ENCODE measurements around the gene SKAP2.
"Not testable (repeated sequence)": the region's sequence is repeated elsewhere in the genome, so short reads cannot be mapped to it uniquely, and the experiment has no call there.

Gene SKAP2

DNA sequence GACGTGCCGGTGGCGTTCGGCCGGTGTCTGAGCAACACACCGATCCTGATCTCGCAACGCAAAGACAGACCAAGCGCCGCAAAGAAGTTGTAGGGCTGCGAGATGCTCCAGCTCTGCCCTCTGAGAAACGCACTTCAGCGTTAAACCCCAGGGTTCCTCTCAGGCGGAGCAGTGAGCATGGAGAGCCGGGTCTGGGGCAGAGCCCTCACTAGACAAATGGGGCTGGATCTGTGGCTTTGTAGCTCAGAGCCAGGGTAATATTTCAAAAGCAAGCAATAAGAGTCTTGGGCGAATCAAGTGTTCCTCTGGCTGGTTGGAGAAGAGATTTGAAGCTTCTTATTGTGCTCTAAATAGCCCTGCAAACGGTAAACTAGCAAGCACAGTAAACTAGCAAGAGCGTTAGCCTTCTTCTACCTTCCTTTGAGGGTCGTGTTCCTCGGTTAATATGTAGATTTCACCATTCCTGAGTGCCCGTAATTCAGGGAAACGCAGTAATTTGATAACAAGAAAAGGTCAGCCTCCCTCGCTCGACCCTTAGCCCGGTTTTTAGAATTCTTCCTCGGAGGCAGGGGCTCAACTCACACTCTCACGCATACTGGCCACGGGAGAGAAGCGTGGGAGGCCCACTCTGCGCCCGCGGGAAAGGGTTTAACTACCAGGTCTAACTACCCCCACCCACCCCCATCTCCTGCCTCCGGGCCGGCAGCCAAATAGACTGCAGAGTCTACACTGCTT, 6.7 kb downstream of the SKAP2 start:
- DNase-seq (ENCODE audit: low read depth, low spot score), result no peak

DNA sequence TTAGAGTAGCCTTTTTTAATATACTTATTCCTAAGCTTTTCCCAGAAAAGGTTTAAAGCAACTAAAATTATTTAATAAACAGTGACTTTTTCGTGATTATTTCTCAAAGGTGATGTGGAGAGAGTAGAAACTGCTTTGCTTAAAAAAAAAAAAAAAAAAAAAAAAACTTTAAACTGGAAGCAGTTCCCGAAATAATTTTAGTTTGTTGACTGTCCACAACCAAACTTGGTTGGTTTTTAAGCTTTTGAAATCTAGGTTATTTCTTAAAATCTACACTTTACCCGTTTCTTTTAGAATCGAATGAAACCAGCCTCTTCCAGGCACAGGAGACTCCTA, 7.3 kb downstream of the SKAP2 start:
- DNase-seq (ENCODE audit: low read depth, low spot score), result no peak

DNA sequence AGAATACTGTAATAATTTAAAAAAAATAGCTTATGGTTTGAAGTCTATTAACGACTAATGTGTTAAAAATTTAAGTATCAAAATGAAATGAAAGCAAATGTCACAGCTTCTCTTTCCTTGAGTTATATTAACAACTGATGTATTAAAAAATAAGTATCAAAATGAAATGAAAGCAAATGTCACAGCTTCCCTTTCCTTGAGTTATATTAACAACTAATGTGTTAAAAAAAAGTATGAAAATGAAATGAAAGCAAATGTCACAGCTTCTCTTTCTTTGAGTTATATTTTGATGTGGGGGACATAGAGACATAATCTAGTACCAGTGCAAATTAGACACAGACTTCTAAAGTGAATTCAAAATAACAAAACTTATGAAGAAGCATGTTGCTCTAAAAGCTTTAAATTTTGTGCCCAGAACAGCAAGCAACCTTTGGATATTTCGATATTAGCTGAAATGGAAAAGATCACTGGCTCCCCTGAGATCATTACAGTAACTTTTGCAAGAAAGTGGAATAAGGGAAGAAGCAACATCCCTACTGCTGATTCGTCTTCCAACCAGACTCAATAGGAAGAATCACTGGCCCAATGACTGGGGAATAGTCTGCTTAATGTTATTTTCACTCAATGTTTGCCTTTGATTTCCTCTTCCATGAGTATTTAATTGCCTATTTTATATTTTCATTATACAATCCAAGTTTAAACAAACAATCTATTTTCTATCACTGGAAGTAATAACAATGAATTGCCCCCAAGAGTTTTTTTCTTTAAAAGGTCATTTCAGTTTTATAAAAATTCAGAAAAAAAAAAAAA, 8.0 kb downstream of the SKAP2 start:
- no peak for DNase-seq (ENCODE audit: low read depth, low spot score)

DNA sequence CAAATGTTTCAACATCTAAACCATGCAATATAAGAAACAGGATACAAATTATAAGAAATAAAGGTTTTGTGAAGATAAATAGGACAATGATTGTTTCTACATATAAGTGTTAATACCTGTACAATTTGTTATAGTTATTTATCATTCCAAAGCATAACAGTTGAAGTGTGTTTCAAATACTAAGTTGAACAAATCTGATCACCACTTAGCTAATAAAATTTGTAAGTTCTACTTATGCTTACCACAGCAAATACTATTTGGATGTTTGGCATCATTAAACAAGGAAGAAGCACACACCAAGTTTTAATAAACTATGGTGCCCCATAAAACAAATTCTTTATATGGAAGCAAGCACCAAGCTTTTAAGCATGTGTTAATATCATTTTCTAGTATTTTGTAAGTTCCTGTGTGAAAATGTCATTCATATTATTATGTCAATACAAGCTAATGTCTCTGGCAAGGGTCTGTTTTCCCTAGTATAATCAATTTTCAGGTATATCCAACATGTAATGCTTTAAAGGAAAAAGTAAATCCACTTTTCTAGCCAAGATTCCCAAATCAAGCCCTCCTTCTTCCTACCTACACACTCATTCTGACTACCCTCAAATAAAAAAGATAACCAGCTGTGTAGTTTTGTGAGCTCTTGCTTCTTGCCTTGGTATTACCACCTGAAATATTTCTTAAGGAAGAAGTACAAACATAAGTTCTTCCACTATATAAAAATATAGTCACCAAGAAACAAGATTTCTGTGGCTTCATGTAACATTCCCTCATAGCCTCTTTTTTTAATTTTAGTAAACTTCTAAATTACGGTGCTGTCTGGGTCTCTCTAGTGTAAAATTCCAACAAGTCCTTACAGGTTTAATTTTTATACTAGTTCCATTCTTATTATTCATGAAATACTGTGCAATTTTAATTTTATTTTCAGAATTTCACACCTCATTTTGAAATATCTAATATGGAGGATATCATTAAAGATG, 9.2 kb downstream of the SKAP2 start:
- DNase-seq (ENCODE audit: low read depth, low spot score), result no peak

DNA sequence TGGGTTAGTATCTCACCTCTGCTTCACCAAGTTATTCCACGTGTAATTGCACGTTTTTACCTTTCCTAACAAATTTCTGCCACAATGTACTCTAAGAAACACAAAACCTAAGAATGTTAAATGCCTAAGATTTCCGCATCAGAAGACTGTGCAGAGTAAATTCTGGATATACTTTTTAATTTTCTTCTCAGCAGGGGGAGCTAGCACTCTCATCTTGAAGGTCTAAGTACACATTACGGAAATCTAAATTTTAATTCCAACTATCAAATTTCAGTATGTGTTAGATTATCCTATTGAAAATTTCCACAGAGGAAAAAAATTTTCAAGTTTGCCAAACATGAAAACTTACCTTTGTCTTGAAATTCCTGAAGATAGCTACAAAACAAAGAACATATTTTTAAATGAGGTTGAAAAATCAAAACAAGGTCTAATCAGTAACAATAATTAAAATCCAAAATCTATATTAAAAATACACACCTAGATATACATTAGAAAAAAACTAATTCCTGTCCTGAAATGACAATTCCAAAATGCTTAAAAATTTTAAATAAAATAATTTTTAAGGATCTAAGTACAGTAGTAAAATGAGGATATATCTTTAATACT, 10.5 kb downstream of the SKAP2 start:
- DNase-seq (ENCODE audit: low read depth, low spot score), result no peak

DNA sequence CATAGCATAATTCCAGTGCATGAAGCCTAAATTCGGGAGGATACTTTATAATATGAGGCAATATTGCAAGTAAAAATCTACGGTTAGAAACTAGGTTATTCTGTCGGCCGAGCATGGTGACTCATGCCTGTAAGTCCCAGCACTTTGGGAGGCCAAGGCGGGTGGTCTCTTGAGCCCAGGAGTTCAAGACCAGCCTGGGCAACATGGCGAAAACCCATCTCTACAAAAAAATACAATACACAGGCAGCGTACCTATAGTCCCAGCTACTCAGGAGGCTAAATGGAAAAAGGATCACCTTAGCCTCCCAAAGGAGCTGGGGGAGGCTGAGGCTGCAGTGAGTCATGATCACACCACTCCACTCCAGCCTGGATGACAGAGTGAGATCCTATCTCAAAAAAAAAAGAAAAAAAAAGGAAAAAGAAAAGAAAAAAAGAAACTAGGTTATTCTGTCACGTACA, 14.2 kb downstream of the SKAP2 start:
- DNase-seq (ENCODE audit: low read depth, low spot score), result no peak

DNA sequence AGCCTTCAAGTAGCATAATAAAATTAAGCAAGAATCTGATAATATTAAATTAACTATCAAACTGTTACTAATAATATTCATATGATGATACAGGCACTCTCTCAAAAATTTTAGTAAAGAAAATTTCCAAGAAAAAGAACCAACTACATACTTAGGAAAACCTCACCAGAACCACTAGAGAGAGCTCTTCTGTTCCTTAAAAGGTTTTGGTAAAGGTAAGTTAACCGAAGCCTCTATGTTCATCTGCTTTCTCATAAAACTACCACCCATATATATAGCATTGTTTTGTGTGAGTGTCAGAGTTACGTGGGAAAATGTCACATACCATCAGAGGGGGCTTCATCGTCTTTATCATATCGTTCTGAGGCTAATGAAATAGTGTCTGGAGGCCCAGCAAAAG, 20.7 kb downstream of the SKAP2 start:
- no peak for DNase-seq (ENCODE audit: low read depth, low spot score)

DNA sequence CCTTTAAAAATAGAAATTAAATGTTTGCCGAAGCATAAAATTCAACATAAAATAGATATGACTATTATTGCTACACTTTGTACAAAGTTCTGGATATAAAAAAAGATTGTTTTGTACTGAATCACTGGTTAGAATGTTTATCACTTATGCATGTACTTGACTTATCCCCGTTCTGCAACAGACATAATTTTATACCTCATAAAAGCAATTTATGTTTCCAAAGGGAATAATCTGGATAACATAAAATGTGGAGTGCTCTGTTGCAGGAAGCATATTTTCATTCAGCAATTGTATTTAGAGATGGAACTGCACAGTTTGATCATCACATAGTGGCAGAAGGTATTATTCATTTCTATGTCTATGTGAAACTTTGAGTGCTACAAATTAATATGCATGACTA, 21.5 kb downstream of the SKAP2 start:
- DNase-seq (ENCODE audit: low read depth, low spot score), result no peak

DNA sequence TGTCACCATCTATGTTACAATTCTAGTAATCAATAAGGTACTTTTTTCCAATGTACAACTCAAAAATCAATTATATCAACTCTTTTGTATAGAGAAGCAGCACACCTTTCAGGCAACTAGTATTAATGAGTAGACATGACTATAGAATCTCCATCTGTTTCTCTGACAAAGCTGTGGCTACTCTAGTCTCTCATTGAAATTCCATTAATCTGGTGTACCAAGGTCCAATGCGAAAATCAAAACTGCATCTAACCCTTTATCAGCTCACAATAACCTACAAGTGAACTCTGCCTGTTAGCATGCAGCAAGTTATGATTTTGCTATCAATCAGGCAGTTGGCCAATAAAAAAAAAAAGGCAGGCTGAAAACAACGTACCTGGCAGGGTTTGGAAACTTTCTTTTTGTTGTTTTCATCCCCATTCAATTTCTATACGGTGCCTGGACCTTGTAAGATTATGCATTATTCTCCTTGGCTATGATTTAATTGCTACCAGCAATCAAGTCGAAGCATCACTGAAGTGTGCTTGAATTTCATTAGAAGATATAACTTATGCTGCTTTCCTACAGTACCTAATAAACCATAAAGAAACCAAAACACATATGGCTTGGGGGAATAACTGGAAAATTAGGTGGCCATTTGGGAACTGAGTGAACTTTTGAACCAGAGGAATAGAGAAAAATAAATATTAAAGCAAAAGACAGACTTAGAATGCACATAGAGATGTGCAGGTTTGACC, 23.2 kb downstream of the SKAP2 start:
- no peak for DNase-seq (ENCODE audit: low read depth, low spot score)

DNA sequence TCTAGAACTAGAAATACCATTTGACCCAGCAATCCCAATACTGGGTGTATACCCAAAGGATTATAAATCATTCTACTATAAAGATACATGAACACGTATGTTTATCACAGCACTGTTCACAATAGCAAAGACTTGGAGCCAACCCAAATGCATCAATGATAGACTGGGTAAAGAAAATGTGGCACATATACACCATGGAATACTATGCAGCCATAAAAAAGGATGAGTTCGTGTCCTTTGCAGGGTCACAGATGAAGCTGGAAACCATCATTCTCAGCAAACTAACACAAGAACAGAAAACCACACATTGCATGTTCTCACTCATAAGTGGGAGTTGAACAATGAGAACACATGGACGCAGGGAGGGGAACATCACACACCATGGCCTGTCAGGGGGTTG, 27.6 kb downstream of the SKAP2 start:
- not testable (repeated sequence) for DNase-seq (ENCODE audit: low read depth, low spot score)

DNA sequence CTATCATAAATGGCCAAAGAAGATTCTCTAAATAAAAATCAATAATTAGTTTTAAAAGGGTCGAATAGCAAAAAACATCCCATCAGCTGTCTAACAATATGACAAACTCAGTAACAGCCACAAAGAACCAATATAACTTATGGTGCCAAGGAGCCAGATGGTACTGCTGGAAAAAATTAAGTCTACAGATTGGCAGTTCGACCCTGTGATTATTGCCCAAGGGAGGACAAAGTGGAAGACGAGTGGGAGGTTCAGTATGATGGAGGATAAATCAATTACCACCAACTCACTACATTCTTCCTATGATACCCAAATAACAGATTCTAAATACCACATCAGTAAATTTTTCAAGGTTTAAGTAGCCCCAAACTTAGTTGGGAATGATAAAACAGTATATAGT, 49.0 kb downstream of the SKAP2 start:
- DNase-seq (ENCODE audit: low read depth, low spot score), result no peak

DNA sequence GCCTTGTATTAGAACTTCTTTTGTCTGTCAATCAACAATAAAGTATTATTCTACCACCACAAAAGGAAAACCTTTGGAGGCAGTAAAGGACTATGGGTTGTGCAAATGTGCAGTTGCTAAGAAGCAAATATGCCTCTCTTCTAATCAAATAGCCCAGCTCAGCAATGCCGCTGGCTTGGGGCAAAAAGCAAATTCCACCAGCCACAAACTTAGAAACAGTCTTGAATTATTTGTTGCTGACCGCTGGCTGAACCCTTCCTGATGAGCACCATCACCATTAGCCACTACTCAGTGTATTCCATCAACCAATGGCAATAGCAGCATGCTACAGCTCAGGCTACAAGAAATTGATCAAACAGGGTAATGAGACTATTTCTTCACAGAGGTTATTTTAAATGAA, 51.0 kb downstream of the SKAP2 start:
- DNase-seq (ENCODE audit: low read depth, low spot score), result no peak

DNA sequence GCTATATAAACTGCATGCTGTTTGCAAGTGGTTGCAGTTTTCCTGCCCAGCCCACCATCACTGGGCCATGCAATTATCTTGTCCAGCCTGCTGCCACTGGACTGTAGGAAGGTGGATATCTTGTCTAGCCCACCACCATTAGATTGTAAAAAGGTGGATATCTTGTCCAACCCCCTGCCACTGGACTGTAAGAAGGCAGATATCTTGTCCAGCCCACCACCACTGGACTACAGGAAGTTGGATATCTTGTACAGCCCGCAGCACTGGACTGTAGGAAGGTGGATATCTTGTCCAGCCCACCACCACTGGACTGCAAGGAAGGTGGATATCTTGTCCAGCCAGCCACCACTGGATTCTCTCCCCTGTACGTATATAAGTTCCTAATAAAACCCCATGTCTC, 69.8 kb downstream of the SKAP2 start:
- DNase-seq (ENCODE audit: low read depth, low spot score), result no peak

DNA sequence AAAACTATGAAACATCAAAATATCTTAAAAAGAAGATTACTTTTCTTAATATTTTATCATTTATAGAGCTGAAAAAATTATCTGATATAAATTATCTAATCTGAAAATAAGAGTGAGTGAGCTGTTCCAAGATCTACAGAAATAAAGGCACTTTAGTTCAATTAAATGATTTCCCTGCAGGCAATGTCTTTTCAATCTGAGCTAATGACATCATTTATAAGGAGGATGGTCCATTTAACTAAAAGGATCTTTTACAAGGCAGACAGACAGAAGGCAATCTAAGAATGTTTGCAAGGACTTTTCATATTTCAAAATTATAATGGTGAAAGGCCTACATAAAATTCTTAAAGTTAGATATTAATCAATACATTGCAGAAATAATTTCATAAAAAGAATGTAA, 71.8 kb downstream of the SKAP2 start:
- no peak for DNase-seq (ENCODE audit: low read depth, low spot score)

DNA sequence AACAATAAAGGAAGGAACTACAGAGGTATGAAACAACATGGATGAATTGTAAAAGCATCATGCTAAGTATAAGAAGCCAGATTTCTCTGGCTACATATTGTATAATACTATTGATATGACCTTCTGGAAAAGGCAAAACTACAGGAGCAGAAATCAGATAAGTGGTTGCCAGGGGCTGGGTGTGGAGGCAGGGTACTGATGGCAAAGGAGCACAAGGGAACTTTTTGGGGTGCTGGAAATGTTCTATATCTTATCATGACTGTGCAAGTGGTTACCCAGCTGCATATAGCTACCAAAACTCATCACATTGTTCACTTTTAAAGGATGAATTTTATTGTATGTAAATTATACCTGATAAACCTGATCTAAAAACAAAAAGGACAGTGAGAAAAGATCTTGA, 72.4 kb downstream of the SKAP2 start:
- no peak for DNase-seq (ENCODE audit: low read depth, low spot score)

DNA sequence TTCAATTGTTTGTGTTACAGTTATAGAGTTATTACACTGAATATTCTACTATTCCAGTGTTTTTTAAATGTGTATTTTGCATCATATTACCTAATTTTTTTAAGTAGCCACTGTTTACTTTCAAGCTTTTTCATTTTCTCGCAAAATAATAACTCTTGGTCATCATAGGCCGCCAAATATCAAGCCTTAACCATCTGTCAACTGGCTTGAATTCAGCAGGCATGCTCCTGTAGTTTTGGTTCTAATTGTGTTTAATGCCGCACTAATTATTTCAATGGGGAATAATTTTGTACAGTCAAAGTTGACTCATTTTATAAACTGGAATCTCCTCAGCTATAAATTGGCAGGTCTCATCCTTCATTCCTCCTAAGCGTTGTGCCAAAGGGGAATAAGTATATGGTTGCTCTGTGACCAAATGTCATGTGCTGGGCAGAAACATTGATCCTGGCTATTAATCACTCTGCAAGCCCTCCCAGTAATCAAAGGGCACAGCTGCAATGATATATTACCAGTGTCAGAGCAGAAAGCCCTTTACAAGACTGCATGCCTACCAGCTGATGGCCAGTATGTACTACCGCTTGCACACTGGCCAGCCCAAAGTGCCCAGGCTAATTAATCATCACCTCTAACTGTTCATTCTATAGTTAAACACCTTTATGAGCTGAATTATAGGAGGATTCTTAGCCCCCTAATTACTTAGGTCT, 74.8 kb downstream of the SKAP2 start:
- no peak for DNase-seq (ENCODE audit: low read depth, low spot score)

DNA sequence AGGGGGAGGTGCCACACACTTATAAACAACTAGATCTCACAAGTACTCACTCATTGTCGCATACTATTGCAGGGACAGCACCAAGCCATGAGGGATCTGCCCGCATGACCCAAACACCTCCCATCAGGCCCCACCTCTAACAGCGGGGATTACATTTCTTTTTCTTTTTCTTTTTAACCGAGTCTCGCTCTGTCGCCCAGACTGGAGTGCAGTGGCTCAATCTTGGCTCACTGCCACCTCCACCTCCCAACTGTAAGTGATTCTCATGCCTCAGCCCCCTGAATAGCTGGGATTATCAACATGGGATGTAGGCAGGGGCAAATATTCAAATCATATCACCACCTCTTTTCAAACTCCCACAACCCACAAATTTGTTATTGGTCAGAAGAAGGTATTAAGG, 76.7 kb downstream of the SKAP2 start:
- DNase-seq (ENCODE audit: low read depth, low spot score), result no peak

DNA sequence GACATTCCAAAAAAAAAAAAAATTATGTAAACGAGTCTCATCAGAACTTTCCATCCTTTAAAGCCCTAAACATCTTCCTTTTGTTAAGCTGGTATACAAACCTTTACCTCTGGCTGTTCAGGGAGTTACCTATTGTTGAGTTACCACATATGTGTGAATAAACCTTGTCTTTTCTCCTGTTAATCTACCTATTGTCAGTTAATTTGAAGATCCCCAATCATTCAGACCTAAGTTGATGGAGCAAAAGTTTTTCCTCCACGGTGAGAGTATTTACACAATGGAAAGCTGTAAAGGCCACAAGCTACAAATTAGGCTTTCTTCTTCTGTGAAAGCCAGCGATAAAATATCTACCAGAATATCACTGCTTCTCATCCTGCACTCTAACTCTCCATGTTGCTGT, 80.3 kb downstream of the SKAP2 start:
- peak; percentile 9 for DNase-seq (ENCODE audit: low read depth, low spot score)

DNA sequence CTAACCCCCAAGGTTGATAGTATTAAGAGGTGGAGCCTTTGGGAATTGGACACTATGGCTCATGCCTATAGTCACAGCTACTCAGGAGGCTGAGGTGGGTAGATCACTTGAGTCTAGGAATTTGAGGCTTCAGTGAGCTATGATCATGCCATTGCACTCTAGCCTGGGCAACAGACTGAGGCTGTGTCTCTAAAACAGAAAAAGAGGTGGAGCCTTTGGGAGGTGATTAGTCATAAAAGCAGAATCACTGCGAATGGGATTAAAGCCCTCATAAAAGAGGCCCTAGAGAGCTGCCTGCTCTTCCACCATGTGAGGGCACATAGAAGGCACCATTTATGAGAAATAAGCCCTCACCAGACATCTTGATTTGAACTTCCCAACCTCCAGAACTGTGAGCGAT, 81.9 kb downstream of the SKAP2 start:
- no peak for DNase-seq (ENCODE audit: low read depth, low spot score)

DNA sequence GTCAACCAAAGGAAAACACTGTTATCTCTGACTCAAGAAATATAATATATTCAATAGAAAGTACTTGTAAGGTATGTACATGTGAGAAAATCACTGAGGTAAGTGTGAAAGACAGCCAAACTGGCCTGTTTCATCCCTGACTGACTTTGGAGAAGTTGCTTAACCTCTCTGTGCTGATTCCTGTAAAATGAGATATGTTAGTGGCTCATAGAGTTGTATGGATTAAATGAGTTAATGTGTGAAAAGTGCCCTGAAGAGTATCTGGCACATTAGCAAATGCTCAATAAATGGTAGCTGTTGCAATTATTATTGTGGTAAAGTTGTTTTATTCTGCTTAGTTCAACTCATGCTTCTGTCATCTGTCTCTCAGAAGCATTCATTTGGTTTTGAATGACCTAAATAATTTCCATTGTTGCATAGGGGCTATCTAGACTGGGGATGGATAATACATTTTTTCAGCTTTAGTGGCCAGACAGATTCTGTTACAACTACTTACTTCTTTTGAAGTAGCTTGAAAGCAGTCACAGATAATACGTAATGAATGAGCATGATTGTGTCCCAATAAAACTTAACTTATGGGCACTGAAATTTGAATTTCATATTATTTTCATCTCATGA, 84.3 kb downstream of the SKAP2 start:
- no peak for DNase-seq (ENCODE audit: low read depth, low spot score)

All from iPS DF 19.7 (cell line).